K562 treated with DMSO at 1 percent for 24 hours (cell line): ENCODE measurements around the gene RADX. TPM values are rescaled to one million over a fixed set of nuclear protein-coding genes. Genes with fewer than 3 reads are reported as not detected.

Experiments
- total RNA-seq: library from RNA; unstranded; fragments of 300-600 nt; gene quantifications from 2 replicates; pipeline ENCODE4 v1.2.3, GENCODE V29; 2022; ENCODE audit warnings: low read depth; ENCODE audit not compliant: insufficient read depth

Gene RADX, protein sequence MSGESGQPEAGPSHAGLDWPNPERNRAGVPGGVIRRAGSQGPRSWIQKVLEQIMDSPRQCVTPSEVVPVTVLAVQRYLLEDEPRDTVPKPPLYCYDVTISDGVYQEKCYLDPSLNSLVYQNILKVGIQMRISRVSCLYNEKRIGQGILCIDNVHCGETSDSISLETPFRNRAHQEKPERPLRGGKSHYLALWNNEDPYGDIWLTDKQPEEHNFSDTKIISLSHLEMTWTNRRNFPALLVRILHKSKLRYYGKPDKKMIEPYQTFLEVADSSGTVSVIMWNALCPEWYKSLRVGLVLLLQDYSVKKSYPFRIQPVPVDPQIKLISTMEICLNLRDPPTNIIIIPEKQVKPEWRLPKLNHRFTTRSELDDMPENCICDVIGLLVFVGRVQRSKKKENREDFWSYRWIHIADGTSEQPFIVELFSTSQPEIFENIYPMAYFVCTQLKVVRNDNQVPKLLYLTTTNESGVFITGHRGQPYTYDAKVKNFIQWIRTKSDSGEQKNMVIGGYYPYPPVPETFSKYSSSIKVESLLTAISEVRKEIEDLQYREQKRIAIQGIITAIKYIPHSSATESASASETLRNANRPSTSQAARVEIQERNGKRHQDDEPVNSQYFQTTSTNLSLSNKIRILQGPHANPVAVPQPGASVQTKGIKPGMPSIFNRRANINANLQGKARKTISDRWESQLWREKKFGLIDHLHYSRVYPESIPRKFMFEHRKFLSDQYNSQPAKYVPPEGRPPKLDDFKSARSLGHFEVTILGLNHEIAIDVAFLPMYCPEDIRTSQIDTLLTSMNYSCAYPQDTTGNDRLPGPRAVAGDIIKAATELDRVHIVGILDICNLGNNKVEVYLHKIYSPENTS
- 0.32 and 1.00 TPM in 2 replicates for total RNA-seq

DNA sequence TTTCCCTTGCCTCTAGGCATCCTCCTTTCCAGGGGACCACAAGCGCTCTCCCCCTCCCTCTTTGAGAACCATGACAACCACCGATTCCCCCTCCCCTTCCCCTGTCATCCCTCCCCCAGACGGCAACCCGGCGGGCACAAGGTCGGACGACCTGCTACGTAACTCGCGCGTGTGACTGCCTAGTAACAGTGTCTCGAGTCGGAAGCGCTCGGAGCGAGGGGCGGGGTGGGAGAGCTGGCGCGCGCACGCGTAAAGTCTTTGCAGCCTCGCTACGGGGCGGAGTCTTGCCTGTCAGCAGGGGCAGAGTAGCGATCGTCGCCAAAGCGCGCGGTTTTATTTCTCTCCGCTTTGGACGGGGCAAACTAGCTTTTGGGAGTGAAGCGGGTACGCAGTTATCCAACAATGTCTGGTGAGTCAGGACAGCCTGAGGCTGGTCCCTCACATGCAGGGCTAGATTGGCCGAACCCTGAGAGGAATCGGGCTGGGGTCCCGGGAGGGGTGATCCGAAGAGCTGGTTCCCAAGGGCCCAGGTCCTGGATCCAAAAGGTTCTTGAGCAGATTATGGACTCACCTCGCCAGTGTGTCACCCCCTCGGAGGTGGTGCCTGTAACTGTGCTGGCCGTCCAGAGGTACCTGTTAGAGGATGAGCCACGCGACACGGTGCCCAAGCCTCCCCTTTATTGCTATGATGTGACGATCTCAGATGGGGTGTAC is at the start of gene RADX:
Gene RADX (plus strand): TSS at position 300 of the 714 bp plus-strand sequence. CDS start 103 bp downstream, at position 403.

DNA sequence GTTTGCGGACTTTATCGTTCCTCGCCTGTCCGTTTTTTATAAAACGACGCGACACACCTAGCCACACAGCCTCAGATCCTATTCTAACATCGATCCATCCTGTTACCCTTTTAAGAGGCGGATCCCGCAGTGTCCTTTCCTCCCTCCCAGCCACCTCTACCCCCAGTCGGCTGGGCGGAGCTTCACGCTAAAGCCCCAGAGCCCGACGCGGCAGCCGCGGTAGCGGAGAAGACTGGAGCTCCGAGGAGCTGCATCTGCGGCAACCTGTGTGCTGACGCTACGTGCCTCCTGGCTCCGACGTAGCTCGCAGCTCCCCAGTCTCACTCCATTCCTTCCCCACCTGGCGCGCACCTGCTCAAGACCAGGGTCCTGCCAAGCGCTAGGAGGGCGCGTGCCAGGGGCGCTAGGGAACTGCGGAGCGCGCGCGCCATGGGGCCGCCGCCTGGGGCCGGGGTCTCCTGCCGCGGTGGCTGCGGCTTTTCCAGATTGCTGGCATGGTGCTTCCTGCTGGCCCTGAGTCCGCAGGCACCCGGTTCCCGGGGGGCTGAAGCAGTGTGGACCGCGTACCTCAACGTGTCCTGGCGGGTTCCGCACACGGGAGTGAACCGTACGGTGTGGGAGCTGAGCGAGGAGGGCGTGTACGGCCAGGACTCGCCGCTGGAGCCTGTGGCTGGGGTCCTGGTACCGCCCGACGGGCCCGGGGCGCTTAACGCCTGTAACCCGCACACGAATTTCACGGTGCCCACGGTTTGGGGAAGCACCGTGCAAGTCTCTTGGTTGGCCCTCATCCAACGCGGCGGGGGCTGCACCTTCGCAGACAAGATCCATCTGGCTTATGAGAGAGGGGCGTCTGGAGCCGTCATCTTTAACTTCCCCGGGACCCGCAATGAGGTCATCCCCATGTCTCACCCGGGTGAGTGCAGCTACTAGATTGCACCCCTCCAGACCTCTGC is 115.0 kb downstream of the RADX start, which contains the start of gene RNF128:
Gene RNF128 (plus strand): TSS at position 217 of the 953 bp plus-strand sequence. CDS start 213 bp downstream, at position 430.

Other genes with a start within 250 kb of the RADX start
- gene RNF128, start 114.7 kb downstream of the RADX start, total RNA-seq = not detected in 2 replicates
- gene TBC1D8B, start 190.7 kb downstream of the RADX start, total RNA-seq = 0.97 and 1.7 TPM in 2 replicates